GM21528 (cell line): ENCODE data around the gene NOTCH2.
A peak's percentile ranks its signal among the peaks of the same experiment; 100 is the strongest.
"Not testable (repeated sequence)": the region's sequence is repeated elsewhere in the genome, so short reads cannot be mapped to it uniquely, and the experiment has no call there.

Experiments used
- ATAC-seq: cut with Tn5 transposase; IDR thresholded peaks from one replicate; pipeline ENCODE4 v1.9.1; 2021; ENCODE audit warnings: mild to moderate bottlenecking, moderate library complexity; ENCODE audit not compliant: unreplicated experiment, low FRiP score

NOTCH2 gene

DNA sequence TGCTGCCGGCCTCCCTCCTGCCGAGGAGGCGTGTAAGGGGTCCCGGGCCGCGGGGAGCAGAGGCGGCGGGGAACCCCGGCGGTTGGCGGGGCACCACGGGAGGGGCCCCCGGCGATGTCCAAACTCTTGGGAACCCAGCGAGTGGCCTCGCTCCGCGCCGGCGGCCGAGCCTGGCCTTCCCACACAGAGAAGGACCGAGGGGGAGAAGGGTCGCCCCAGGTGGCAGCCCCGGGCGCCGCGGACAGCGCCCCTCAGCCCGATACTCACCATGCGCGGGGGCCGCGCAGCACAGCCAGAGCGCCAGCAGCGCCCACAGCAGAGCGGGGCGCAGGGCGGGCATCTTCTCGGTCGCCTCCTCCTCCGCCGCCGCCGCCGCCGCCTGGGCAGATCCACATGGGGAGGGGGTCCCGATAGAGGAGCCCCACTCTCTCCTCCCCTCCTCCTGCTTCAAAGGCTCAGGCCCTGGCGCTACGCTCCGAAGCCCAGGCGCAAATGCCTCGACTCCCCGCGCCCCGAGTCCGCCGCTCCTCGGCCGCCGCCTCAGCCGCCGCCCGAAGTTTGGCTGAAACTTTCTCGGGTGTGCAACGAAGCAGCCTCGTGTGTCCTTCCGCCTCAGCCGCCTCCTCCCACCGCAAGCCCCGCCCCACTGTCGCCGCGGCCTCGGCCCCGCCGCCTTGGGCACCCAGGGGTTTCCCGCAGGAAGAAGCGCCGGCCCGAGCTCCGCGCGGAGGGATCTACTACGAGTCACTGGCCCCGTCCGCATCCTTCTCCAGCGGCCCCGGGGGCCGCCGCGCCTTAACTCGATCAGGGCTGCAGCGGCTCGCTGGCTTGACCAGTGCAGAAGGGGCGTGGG lies at the start of gene NOTCH2:
Gene NOTCH2 (minus strand): TSS at position 596 of the 853 bp plus-strand sequence. CDS start 256 bp downstream, at position 340.
- ATAC-seq: not testable (repeated sequence)

DNA sequence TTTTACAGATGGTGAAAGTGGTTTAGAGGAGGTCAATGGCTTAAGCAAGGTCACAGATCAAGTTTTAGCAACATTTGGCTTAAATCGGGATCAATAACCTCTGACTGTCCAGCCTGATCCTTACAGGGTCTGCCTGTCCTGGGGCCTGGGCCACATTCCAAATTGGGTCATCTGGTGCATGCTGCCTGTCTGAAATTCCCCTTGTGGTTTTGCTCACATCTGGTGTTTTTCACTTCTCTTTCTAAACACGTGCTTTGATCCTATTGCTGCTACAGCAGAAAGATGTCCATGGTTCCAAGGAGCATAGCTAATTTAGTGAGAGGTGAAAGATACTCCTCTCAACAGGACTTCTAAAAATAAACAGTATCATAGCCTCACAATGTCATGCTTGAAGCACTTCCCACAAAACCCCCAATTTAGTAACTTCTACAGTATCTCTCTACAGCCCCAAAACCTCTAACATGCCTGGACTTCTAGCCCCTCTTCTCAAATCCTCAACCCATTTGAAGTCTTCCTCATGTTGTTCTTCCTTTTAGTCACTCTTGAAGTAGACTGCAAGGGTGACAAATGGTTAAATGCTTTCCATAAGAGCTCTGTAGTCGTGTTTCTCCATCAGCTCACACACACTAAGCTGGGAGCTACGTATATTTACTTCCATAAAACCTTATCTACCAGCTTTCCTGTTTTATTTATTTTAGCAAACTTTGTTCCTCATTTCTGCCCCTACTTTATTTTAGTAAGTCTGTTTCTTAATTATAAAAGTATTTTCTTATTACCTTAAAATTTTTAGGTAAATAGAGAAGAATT lies 48.1 kb upstream of the NOTCH2 start:
- peak; percentile 56 for ATAC-seq

DNA sequence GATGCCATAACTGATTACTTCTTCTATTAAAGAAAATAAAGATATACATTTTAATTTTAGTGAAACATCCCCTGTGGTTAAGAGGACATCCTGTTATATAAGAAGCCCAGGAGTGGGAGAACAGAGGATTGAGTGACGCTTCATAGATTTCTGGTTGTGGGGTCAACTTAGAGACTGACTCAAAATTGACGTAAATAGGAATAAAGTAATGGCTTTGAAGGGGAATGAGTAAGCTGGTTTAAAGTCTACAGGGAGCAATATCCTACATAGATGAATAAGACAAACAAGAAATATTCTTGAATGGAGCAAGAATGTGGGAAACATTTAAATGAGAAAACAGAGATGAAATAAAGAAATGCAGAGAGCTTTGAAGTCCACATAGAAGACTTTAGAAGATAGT lies 46.6 kb upstream of the NOTCH2 start:
- not testable (repeated sequence) for ATAC-seq

DNA sequence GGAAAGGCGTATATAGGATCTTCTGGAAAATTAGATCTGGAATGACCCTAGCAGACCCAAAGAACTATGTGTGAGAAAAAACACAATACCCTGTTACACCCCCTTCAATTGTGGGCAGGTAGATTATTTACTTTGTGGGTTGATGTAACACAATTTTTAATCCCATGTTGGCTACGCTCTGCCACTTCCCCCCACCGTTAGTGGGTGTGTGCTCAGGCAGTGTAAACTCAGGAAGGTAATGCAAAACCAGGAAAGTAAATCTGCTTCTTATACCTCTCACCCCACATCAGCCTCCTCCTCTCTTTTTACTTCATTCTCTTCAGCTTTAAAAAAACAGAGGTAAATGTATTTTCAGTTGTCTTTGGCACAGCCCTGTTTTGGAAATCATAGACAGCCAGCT lies 43.7 kb upstream of the NOTCH2 start:
- not testable (repeated sequence) for ATAC-seq

DNA sequence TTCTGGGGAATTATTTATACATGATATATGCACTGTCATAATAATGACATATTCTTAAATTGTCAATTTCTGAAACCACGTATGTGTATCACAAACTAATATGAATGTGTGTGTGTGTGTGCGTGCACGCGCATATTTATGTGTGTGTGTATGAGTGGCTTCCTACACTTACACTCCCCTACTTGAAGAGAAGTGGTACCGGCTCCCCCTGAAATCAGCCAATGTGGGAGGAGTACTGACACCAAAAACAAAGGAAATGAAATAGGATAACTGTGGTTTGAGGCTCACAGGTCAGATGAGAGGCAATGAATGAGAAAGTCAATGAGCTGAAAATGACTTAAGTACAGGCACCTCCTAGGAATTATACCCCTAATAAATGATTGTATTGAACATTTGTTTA lies 42.8 kb upstream of the NOTCH2 start:
- ATAC-seq: not testable (repeated sequence)

DNA sequence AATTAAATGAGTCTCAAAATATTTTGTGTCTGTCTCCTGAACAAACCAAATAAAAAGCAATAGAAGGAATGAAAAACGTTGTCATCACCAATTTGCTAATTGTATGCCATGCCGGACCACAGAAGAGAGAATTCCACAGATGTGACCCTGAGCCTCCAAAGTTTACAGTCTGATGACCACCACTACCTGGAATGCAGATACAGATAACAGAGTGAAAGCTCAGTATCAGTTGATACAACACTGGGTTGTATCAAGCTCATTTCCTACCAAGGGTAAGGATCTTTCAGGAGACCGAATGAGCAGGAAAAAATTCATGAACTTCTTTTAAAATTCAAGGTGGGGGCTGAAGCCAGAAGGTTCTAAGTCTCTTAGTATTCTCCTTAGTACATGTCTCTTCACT lies 42.3 kb upstream of the NOTCH2 start:
- not testable (repeated sequence) for ATAC-seq

DNA sequence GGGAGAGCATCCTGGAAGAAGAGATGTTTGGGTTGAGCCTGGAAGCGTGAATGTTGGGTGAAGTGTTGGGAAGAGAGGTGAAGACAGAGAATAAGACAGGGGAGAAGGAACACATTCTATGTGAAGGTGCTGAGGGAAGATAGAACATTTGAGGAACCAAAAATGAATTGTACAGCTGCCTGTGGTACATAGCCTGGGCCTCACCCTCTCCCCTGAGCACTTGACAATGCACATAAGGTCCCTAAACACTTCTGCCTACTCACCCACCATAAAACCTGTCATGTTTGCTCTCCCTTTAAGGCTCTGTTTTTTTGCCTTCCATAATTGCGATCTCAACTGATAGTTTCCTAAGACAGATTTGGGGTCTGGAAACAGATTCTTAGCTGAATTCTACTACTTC lies 41.5 kb upstream of the NOTCH2 start:
- not testable (repeated sequence) for ATAC-seq

DNA sequence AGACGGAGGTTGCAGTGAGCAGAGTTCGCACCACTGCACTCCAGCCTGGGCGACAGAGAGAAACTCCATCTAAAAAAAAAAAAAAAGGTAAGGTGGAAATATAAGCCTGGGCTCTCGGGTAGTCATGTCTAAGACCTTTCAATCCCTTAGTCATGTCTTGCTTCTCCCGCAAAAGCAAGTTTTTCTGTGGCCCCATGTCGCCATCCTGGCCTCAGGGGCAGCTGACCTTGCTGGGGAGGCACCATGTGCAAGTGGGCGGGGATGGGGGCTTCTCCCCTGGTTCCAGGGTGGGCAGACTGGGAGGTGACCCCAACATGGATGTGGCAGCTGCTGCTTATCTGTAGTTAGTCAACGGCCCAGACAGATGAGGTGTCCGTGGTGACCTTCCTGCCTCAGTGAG lies 40.2 kb upstream of the NOTCH2 start:
- ATAC-seq: not testable (repeated sequence)

DNA sequence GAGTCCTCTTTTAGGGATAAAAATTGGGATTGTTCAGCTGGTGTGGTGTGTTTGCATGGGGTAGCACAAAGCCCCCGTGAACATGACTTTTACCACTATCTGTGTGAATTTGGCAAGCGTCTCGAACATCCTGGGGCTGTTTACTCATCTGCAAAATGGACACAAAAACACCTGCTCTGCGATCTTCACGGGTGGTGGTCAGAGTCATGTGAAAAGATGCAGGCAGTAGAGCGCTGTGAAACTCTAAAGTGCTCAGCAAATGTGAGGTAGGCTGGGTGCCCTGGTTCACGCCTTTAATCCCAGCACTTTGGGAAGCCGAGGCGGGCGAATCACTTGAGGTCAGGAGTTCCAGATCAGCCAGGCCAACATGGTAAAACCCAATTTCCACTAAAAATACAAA lies 39.7 kb upstream of the NOTCH2 start:
- ATAC-seq: not testable (repeated sequence)

DNA sequence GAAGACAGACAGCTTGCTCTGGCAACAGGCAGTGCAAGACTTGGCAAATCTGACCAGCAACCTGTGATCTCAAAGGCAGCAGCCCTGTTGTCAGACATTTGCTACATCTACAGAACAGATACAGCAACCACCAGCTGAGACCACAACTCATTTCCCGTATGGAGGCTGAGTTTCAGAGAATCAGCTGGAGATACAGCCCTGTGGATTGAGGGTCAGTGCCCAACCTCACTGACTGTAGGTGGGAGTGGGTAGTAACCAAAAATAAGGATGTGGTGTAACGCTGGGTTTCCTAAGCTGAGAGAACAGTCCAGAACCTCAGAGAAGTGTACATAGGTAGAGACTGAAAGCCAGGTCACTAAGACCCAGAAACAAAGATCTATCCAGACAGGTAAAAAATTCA lies 35.8 kb upstream of the NOTCH2 start:
- ATAC-seq: not testable (repeated sequence)

DNA sequence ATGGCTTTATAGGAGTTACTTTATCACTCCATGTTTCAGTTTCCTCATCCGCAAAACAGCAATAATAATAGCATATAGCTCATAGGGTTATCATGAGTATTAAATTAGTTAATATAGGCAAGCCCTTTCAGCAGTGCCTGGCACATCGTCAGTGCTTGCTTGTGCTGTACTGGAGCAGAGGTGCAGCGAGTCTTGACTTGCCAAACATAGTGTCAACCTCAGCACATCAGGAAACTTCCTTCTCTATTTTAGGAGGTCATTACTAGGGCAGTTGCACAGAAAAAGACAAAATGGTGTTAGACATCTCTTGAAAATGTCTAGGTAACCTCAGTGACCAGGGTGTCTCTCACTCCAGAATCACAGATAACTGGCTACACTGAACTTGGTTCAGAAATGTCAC lies 34.3 kb upstream of the NOTCH2 start:
- ATAC-seq: not testable (repeated sequence)

DNA sequence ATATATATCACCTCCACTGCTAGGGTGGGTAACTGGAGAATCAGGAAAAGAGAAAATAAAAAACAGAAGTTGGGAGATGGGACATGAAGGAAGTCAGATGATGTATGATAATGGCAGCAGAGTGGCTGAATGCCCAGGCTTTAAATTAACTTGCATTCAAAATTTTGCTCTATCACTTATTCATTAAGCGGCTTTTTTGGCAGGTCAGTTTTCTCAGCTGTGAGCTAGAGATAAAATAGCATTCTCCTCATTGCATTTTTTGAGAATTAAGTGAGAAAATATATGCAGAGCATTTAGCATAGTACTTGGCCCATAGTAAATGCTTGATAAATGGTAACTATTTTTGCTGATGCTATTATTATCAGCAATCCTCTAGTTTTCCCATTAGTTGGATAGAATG lies 32.1 kb upstream of the NOTCH2 start:
- ATAC-seq: not testable (repeated sequence)

DNA sequence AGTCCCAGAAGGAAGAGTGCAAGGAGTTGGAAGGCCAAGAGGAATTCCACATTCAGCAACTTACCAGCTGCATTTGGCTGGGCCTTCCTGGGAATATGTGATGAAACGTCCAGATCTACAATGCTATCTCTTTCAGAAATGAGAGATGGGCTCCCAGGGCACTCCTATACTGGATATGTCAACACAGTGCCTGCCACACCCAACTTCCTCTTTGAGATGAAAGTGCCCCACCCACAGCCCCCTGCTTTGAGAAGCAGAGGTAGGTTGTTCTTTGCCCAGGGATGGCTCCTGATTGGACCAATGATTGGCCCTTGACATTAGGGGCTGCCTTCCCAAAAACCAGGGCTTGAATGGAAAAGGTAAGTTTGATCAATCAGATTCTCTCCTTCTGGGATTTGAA lies 31.1 kb upstream of the NOTCH2 start:
- not testable (repeated sequence) for ATAC-seq

DNA sequence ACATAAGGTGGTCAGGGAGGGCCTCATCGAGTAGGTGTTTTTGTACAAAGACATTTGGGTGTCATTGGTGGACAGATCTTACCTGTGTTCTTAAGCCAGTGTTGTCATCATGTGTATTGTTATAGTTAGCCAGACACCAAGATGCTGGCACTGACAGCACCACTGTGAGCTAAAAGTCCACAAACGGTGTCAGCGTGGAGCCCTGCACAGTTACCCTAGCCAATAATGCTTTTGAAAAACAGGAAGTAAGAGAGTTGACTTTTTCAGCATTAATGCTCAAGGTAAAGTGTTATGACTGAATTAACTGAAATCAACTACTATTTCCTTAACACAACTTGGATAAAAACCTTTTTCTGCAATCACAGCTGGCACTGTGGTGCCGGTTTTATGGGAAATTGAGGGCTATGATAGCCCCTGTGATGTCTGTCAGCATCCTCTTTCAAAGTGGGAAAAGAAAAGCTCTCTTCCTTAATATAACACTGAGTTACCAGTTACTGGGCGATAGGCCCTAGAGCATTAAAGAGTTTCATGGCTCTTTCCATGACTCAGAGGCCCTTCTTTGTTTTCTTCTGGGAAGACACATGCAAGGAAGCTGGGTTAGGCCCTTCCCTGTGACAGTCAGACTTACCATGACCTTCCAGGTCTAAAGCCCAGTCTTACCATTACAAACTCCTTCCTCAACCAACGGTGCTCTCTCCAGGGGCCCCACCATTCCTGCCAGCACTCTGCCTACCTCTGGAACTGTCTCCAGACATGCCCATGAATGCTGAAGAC lies 29.7 kb upstream of the NOTCH2 start:
- ATAC-seq: not testable (repeated sequence)

DNA sequence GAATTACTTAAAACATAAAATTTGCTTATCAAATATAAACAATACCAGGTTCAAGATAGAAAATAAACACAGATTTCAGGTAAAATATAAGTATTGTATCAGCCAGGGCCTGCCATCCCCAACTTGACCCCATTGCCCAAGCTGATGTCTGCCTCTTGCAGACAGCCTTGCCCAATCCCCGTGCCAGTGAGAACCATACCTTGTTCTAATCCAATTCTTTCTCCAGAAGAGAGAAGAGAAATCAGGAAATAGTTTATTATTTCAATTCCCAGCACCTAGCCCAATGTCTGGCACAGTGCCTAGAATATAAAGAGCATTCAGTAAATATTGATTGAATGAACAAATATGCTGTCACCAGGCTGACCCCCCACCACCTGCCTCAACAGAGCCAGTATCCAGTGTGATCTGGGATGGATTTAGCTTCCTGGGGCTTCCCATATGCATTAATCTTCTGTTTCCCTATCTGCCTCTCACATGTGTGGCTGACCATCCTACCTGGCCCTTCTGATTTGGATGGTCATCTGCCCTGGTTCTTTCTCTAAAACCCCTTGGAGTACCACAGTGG lies 27.6 kb upstream of the NOTCH2 start:
- not testable (repeated sequence) for ATAC-seq

DNA sequence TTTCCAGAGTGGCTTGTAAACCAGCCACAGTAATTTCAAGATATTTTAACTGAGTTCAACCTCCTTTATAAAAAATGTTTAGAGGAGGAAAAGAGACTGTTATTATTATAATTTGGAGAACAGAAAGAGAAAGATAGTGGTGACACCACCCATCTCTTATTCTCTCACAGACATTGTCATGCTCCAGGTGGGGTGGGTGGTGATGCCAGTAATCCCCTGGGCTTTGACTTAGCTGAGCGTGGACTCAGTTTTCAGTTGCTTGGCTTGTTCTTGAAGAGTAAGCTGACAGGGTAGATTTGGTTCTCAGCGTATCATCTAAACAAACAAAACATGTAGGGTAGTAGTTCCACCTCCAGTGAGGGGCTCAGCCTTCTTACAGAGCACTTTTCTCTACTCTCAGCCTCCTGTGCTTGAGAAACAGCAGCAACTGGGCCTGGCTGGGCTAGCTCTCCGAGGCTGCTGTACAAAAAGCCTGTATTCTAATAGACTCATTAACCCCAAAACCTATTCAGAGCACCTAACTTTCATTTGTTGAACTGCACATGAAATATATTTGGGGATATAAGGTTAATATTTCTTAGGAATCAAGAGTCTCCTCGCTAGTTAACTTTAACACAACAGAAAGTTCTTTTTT lies 24.2 kb upstream of the NOTCH2 start:
- not testable (repeated sequence) for ATAC-seq

DNA sequence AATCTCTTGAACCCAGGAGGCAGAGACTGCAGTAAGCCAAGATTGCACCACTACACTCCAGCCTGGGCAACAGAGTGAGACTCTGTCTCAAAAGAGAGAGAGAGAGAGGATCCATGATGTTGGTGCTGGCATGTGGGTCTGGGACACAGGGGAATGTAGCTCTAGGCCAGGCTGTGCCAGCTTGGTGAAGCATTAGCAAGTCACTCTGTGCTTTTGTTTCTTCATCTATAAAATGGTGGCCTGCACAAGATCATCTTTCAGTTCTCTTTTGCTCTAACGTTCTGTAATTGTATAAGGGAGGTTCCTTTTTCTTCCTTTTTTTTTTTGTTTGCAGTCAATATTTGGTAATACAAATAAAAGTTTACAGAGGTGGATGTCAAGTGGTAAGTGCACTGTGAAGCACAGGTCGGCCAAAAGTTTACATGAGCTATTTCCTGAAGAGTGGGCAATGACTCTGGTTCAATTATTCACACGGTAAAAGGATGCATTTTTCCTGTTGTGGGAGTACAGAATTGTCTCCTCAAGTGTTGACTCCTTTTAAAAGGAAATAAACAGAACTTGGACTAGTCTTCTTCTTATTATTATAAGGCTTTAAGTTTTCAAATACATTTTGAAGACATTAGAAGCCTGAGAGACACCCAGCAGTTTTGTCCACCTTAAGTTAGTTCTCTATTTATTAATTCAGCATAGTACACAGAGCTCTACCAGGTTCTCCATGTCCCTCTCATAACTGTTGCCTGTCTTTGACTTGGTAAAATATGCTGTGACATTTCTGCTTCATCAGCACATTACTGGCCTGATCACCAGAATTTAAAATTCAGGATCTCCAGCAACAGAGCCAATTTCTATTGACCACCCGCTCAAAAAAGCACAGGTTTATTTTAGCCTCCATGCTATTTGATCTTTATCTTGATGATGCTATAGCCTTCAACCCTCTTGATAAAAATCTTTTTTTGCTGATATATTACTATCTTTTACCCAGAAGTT lies 23.1 kb upstream of the NOTCH2 start:
- ATAC-seq: not testable (repeated sequence)

DNA sequence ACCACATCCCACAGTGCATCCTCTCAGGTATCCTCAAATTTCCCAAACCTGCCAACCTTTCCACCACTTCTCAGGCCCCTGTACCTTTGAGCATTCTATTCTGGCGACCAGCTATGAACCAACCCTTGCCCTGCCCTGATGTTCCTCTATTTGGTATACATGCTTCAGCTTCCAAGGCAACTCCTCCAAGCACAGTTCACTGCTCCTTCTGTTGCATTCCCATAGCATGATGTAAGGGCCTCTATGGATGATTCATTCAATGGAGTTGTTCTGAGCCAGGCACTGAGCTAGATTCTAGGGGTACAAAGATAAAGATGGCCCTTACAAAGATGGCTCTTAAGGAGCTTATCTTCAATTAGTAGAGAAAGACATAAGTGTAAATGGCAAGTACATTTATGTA lies 21.4 kb upstream of the NOTCH2 start:
- not testable (repeated sequence) for ATAC-seq

DNA sequence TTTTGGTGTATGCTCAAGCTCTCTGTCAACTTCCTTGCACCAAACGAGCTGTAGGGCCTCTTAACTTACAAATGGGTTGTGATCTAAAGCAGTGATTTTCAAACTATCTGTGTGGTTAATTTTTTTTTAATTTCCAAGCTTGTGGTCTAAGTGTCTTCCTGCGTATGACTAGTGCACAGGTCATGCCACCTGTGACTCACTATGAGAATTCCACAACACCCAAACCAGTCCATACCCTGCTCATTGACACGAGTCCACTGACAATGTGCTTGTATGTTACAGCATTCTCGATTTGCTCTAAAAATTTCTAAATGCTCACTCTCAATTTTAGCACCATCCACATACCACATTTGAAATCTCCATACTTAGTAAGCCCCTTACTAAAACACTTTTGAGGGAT lies 18.5 kb upstream of the NOTCH2 start:
- not testable (repeated sequence) for ATAC-seq
